ENCODE measurements around the gene FUBP3.

The FUBP3 gene

GRCh38 chr9:130635721-130636647, 56.6 kb downstream of the FUBP3 start:
- DNase-seq, result no peak

GRCh38 chr9:130636648-130637020, 57.3 kb downstream of the FUBP3 start:
- no peak for DNase-seq

DNA sequence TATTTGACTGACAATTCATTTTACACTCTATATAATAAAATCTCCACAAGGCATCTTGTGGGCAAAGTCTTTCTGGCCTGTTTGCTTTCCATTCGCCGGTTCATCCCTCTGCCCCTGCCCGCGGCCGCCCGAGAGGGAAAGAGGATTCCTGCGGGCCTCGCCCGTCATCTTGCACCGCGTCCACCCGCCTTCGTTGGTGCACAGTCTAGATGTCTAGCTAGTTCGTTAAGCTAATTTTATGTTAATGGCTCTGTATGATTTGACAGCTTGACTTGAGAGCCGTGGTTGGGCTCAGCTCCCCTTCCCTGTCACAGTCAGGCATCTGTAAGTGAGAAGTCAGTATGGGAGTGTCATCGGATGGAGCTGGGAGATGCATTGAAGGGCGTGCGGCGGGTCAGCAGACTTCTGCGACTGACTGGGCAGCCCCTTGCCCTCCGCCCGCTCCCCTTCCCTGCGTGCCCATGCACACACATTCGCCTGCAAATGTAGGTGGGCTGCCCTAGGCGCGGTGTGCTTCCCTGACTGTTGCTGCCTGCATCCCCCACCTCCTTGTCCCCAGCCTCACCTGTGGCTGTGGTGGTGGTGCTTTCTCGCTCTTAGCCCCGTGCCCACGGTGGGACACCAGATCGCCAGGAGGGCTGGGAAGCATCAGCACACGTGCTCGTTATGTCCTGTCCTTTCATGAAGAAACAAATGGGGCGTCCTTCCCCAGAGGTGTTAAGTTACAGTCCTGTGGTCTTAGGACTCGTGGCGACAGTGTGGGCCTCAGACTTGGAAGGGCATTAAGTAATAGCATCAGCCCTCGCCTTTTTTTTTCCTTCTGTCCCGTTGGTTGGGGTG, 59.1 kb downstream of the FUBP3 start:
- DNase-seq, result no peak

- DNase-seq, result no peak
Measured at GRCh38 chr9:130639124-130639765, 59.9 kb downstream of the FUBP3 start.

DNA sequence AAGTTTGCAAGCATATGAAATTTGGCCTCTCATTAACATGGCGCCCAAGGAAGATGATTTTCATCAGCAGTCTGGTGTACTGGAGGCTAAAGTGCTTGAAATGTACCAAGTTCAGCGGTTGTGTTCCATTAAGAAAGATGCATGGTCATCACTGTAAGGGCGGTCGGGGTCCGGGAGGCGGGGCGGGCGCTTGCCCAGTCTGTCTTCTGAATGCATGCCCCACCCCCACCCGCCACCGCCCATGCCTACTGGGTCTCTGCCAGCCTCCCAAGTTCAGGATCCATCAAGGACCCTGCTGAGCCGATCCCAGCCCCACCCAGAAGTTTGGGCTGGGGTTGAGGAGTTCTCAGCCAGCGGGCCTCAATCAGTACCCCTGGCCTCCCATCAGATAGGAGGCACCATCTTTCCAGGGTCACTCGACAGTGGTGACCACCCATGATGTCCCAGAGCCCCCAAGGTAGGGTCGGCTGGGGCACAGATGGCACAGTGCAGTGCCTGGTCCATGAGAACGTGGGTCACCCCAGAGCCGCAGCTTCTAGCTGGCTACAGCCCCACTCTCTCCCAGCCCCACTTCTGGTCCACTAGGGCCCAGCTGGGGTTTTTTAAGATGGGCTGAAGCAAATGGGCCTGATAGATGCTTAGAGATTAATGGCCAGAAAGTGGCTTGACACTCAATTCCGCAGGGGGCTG, 60.6 kb downstream of the FUBP3 start:
- DNase-seq, result no peak

GRCh38 chr9:130640681-130641080, 61.3 kb downstream of the FUBP3 start:
- no peak for DNase-seq

GRCh38 chr9:130642926-130643325, 63.5 kb downstream of the FUBP3 start:
- DNase-seq, result no peak

GRCh38 chr9:130651221-130651620, 71.8 kb downstream of the FUBP3 start:
- no peak for DNase-seq

DNA sequence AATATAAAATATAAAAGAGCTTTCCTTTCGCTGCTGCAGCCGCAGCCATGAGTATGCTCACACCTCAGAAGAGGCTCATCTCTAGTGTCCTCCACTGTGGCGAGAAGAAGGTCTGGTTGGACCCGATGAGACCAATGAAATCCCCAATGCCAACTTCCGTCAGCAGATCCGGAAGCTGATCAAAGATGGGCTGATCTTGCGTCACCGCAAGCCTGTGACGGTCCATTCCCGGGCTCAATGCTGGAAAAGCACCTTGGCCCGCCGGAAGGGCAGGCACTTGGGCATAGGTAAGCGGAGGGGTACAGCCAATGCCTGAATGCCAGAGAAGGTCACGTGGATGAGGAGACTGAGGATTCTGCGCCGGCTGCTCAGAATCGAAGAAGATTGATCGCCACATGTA, 72.4 kb downstream of the FUBP3 start:
- DNase-seq, result no peak

- no peak for DNase-seq
Measured at GRCh38 chr9:130654879-130655278, 75.5 kb downstream of the FUBP3 start.

DNA sequence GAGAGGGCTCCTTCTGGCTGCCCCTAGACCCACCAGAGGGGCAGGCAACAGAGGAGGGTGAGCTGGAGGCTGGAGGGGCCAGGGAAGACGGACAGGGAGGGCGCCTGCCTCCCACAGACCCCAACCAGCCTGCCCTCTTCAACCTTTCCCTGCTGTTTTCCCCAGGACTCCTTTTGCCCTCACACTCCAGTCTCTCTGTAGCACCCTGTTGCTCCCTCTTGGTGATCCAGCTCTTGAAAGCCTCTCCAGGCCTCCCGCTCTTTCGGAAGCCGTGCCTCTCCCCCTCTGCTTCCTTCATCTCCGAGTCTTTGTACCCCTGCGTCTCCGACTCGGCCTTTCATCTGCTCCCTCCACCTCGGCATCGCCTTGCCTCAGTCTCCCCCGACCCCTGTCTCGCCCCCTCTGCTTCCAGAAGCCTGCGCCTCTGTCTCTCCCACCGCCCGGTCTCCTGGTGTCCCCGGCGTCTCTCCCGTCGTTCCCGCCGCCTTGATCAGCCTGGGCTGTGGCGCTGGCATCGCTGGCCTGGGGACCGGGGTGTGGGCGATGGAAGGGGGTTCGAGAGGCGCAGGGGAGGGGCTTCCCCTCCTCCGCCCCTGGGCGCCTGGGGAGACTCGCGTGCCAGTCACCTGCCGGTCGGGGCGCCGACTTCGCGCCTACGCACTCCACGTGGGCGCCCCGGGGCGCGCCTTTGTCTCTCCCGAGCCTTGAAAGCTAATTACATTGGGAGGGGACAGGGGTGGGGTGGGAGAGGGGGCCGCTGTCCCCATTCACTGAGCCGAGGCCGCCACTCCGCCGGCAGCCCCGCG, 79.7 kb downstream of the FUBP3 start:
- no peak for DNase-seq

- no peak for DNase-seq
Measured at GRCh38 chr9:130659699-130660248, 80.4 kb downstream of the FUBP3 start.

- no peak for DNase-seq
Measured at GRCh38 chr9:130660326-130660682, 80.9 kb downstream of the FUBP3 start.

- no peak for DNase-seq
Measured at GRCh38 chr9:130660683-130661450, 81.5 kb downstream of the FUBP3 start.

- DNase-seq, result no peak
Measured at GRCh38 chr9:130661451-130662098, 82.2 kb downstream of the FUBP3 start.

DNA sequence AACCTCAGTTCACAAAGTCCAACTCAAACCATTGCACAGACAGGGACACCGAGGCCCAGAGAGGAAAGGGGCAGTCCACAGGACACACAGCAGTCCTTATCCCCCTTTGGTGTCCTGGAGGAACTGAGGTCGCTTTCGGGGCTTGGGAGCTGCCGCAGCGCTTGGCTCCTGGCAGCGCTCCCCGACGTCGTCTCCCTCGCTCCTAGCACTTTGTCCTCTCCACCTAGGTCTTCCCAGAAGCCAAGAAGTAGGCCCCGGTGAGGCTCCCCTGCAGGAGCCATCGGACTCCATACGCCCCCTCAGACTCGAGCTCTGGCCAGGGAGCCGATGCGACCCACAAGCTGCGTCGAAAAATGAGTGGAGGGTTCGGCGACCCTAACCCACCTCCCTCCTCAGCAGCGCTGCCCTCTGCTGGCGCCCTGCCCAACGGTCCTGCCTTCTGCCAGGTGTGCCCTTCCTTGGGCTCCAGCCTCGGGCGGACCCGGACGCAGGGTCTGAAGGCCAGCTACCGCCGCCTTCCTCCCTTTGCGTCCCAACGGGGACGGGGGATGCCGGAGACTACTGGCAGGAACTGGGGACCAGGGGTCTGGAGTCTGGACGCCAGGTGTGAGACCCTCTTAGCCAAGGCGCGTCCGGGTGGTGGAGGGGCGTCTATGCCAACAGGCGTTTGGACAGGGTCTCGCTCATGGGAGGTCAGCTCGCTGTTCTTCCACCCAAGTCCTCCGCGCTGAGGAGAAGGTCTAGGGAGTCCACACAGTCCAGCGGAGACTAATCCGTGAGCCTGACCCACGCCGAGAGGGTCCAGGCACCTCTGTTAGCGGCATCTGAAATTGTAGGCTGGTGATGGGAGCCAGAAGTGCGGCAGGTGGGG, 83.0 kb downstream of the FUBP3 start:
- no peak for DNase-seq

DNA sequence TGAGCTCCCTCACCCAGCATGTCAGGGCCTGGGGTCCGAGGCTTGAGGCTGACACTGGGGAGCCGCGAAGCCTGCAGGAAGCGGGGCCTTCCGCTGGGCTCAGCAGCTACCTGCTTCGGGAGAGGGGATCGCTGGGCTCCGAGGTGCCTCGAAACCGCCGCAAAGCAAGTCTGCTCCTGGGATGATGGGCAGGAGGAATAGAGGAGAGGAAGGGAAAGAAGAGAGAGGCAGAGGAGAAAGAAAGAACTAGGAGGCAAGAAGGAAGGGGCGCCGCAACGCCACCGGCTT, 83.5 kb downstream of the FUBP3 start:
- no peak for DNase-seq

DNA sequence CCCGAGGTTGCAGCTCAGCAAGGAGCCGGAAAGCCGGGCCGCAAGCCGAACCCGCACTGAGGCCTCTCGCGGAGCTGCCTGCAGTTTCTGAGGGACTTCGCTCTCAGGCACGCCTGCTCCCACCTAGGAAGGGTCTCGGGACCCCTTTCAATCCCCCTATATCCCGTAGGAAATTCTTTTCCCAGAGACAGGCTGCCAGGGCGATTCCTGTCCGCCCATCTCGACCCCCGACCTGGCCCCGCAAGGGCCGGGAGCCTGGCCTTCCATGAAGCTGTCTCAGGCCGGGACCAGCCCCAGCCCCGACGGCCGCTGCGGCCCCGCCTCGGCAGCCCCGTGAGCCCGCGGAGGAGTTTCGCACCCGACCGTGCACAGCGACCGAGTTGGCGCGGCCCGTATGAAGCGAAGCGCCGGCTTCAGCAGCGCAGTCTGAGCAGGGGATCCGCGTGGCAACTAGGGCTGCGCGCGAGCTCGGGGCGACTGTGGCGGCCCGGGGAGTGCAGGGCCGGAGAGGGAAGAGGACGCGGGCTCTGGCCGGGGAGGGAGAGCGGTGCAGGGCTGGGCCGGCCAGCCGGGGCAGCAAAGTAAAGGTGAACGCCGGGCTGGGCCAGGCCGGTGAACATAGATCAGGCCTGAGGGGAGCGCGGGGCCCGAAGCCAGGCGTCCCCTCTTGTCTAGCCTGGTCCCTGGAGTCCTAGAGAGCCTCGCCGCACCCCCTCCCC, 84.0 kb downstream of the FUBP3 start:
- no peak for DNase-seq

DNA sequence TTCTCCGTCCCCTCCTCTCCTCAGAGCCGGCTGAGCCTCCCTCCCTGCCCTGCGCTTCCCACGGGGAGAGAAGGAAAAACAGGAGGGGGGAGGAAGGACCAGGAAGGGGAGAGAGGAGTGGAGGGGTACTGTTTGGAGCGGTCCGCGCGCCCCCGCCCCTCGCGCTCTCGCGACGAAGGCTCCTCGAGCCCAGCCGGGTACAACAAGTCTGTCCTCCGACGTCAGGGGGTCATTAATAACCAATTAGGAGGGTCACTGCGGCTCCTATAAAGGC, 84.5 kb downstream of the FUBP3 start:
- DNase-seq, result no peak

All from activated gamma-delta T cell treated with Interleukin-2 at 50 U/mL for 16 hours (primary cell).